Endometrium (tissue), 2 donors: ENCODE results near the gene NISCH.

Experiments used
- FAIRE-seq: peaks from 2 replicates; lab custom pipeline; 2012; peaks lifted over from hg19 to GRCh38; lab: Jason Lieb, UNC
- donor health status: control.
- donor health status: control.

Gene NISCH

DNA sequence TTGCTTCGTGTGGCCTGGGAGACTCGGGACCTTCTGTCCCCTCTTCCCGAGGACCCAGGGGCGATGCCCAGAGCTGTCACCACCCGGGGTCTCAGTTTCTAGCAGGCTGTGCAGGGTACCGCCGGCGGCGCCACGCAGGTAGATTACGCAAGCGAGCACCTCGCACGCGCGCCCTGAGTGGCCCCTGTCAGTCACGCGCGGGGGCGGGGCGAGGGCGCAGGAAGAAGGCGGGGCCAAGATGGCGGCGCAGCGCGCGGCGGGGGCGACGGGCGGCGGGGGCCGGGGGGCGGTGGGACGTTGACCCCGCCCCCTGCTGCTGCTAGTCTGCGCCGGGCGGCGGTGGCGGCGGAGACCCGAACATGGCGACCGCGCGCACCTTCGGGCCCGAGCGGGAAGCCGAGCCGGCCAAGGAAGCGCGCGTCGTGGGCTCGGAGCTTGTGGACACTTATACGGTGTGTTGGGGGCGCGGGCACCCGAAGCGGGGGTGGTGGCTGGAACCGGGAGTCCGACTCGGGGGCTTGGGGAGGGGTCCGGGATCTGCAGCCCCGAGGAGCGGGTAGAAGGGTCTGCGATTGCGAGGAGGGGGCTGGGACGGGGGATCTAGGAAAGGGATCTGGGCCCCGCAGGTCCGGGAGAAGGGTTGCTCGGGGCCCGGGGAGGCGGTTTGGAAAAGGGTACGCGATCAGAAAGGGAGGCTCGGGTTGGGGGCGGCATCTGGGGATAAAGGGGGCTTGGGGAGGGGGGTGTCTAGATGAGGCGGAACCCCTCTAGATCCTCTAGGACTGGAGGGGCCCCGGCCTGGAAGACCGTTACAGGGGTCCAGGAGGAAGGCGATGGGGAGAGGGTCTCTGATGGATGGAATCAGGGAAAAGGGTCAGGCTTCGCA is at the start of gene NISCH:
Gene NISCH, plus strand, starts transcription at position 322 of the 886 bp plus-strand sequence. Its CDS starts 38 bp downstream, at position 360.
- no peak for FAIRE-seq

DNA sequence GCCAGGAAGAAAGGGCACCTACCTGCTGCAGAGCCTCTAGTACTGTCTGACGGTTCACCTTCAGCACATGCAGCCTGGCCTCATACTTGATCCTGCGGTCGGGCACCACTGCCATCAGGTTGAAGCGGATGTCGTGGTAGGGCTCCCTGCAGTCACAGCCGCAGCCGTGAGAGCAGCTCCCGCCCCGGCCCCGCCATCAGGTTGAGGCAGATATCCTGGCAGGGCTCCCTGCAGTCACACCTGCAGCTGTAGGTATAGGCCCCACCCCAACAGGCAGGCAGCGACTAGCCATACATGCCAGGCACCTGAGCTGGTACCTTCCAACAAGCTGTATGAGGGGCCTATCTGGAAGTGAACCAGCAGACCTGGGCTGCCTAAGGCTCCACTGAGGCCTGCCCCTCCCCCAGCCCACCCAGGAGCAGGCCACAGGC is 49.2 kb upstream of the NISCH start:
- FAIRE-seq, result no peak

DNA sequence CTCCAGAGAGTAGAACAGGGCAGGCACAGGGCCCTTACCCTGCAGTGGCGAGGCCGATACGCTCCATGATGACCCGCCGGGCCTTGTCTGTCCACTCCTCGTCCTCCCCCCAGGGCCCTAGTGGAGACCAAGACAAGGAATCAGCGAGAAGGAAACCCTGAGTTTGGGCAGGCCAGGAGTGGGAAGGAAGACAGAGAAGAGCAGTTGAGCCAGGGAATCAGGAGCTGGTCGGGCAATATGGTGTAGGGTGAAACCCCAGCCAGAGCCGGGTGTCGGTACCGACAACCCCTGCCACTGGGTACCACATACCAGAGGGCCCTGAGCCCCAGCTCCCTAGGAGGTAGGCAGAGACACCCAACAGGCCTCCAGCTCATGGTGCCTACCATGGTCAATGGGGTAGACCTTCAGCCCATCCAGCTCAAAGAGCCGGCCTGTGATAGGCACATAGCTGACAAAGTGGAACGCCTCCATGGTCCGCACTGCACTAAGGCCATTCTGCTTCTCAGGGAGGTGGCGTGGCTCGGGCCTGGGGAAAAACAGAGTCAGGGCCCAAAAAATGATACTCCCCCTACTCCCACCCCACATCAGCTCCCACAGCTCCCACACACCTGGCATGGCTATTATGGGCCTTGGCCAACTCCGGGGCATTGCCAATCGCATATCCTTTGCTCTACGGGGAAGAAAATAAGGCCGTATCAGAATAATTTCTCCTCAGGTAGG is 48.5 kb upstream of the NISCH start:
- no peak for FAIRE-seq

DNA sequence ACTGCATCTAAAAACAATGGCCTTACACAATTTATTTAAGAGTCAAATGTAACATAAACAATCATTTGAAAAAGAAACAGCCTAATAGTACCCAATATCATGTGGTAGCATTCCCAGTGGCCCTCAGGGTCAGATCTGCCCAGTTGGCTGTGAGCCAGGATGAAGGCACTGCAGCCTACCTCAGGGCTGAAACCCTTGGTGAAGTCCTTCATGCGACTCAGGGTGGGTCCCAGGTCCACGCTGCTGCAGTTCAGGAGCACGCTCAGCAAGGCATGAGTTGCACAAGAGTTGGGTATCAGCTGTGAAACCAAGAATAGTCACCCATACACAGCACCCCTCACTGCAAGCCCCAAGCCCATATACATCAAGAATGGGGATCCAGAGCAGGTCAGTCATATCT is 47.6 kb upstream of the NISCH start:
- FAIRE-seq, result no peak

DNA sequence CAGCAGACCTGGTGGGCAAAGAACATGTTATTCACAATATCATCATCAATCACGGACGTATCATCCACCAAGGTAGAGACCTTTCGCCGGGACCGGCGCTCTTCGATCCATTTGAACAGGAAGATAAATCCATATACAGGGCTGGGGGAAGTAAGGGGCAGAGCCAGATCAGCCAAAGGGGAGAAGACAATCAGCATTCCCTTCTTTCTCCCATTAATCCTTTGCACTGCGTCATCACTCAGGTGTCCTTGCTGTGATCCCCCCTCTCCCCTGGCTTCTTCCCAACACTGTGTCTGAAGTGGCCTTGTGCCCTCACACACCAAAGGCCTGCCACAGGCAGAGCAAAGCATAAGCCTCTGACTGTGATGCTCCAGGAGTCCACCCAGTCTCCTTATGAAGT is 46.9 kb upstream of the NISCH start:
- FAIRE-seq, result no peak

DNA sequence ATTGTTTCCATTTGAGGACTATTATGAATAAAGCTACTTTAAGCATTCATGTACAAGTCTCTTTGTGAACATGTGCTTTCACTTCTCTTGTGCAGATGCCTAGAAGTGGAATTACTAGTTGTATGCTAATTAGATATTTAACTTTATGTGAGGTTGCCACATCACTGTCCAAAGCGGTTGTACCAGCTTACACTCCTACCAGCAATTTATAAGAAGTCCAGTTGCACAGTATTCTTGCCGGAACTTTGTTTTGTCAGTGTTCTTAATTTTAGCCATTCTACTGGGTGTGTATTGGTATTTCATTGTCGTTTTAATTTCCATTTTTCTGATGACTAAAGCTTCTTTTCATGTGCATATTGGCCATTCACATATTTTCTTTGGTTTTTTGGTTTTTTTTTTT is 39.6 kb upstream of the NISCH start:
- FAIRE-seq, result no peak

DNA sequence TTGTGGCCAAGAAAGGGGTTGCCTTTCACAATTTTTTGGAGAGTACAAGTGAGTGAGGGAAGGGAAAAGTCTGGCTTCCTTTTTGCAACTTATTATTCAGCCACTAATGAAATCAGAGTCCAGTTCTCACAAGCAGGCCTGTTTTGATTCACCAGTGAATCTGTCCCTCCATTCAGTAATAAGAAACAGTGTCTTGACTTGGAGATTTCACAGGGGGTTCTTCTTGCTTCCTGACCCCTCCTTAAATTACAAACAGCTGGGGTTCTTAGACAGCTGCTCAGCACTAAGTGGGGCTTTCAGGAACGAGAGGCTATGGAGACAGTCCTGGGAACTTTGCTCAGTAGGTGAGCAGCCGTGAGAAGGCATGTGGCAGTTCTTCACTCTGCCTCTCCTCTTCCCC is 35.0 kb upstream of the NISCH start:
- no peak for FAIRE-seq

DNA sequence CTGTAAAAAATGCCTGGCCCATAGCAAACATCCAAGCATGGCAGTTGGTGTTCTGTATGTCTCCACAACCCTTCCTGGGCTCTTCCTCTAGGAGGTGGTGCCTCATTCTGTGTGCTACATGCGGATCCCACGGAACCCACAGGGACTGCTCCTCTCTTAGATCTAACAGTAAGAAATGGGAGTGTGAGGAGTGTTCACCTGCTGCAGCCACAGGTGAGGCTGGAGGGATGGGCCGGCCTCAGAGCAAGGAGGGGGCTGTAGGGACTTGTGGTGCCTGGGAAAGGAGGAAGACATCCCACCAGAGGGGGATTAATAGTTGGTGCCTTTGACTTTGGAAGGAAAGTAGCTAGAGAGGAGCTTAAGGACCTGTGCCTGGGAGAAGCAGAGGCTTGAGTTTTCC is 32.7 kb upstream of the NISCH start:
- FAIRE-seq, result no peak

DNA sequence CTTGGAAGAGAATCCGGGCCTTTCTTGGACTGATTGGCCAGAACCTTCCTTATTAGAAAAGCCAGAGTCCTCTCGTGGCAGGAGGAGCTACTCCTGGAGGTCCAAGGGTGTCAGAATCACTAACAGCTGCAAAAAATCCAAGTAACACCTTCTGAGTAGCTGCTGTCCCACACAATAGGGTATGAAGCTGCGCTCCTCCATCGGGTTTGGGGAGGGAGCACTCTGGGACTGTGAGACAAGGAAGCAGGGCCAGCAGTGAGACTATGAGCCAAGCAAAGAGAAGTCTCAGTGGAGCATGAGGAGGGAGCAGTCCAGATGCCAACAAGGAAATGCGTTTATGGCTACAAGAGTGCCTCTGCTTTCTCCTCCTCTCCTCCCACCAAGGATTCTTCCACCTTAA is 32.2 kb upstream of the NISCH start:
- FAIRE-seq, result no peak

DNA sequence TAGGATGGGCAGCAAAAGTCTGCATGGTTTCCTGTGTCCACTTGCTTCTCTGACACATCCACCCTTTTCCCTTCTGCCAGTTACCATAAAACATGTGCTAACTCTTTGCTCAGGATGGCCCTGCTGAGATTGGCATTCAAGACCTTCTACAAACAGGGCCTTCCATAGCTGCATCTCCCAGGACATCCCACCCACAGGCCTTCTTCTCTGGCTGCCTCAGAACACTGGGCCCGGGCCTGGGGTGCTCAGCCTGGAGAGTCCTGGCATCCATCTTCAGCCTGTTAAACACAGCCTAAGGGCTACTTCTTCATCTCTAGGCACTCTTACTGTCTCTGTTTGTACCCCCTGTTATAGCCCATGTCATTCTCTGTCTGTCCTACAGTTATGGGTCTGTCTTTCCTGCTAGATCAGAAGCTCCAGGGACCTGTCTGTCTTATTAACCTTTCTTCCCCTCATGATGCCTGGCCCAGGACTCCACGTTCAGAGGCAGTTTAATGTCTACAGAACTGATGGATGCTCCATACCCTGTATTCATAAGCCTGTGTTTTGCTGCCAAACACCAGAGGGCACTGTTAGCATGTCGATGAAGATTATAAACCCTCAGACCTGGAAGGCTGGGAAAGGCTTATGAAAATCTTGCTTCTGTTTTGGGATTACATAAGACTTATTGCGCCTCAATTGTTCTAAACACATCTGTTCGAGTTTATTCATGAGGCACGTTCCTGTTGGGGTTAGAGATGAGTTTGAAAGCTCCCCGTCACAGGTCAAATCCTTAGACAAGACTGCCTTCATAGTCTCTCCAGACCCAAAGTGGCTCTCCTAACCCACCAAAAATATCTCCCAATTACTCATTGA is 27.0 kb upstream of the NISCH start:
- FAIRE-seq, result peak; percentile 92

DNA sequence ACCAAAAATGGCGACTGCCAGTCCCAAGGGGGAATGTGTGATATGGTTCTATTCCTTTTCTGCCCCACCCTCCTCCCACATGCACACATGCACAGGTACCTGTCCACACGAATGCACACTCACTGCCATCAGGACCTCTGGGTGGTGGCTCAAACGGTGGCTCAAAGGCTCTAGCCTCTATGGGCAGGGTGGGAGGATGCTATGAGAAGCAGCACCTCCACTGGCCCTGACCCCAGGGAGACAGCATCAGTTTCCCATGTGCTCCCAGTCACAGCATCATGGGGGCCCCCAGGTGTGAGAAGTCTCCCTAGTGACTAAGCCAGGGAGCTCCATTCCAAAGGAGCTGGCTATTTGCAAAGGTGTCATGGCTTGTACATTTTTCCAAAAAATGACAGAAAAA is 26.4 kb upstream of the NISCH start:
- FAIRE-seq, result no peak

DNA sequence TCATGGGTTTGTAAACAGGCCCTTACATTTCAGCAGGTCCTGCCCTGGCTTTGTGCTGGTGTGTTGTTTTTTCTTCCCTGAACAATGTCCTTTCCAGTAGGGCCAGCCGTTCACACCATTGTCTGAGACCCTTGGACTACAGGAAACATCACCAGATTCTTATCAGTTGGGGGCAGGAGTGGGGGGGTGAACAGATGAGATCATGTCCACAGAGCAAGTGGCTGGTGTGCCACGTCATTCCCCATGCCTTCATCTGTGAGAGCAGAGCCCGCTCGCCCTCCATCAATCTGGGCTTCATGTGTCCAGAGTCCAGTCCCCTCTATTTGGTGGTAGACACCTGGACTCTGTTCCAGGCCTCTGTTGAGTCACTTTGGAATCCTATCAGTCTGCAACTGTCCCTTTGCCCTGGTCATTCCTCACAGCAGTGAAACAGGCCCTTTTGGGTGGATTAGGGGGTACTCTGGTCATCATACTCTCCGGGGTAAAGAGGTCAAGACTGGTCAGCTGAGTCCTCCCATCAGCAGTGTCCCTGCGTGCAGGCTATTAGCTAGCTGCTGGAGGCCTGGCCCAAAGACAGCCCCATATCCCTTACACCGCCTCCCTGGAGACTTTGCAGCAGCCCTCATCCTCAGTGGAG is 25.5 kb upstream of the NISCH start:
- FAIRE-seq, result no peak

DNA sequence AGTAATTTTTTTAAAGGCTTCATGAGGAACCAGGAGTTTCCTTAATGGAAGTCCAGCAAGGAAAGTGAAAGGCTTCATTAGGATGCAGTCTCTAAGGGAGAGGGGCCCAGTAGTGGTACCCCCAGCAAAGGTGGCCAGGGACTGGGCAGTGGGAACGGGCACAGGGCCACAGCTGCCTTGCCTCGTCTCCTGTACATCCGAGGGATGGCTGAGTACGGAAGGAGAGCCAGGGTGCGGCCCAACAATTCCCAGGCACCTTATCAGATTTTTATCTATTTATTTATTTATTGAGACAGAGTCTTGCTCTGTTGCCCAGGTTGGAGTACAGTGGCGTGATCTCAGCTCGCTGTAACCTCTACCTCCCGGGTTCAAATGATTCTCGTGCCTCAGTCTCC is 25.0 kb upstream of the NISCH start:
- FAIRE-seq, result no peak

DNA sequence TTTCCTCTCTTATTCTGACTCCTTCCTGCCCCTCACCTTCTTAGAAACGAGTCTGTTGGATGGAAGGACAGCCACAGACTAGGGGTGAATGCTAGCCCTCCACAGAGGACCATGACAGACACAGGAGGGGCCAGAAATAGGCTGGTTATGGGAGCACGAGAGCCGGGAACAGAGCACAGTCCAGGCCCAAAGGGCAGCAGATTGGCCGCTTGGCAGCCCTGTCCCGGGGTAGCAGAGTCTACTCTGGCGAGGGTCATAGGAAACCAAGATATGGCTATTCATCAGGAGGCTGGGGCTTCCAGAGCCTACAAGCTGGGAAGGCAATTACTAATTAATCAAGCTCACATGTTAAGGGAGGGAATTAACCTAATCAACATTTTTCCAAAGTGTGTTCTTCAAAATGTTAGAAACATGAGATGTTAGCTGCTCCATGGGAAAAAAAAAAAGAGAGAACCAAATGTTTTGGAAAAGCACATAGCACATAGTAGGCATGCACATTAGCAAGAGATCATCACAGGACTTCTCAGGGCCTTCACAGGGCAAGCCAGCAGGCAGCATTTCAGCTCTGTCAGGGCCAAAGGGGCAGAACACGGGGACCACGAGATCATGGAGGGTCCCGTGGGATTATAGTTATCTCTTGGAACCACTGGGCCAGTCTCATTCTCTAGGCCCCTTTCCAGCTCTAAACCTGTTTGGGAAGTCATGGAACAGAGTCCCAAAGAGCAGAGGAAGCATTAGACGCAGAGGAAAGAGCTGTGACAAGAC is 23.8 kb upstream of the NISCH start:
- no peak for FAIRE-seq

DNA sequence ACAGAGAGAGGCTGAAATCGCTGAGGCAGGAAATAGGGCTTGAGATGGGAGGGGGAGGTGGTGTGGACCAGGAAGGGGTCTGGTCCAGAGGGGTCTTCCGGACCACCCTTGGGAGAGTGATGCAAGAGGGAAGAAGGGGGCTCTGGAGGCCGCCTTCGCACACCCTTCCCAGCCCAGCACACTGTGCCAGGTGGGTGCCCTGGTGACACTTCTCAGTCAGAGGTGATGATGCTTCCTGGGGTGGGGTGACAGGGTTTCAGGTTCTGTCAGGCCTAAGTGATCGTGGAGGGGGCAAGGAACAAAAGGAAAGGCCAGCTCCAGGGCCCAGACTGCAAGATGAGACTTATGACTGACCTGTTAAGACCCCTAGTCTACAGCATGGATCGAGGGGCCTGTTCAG is 23.2 kb upstream of the NISCH start:
- FAIRE-seq, result no peak

DNA sequence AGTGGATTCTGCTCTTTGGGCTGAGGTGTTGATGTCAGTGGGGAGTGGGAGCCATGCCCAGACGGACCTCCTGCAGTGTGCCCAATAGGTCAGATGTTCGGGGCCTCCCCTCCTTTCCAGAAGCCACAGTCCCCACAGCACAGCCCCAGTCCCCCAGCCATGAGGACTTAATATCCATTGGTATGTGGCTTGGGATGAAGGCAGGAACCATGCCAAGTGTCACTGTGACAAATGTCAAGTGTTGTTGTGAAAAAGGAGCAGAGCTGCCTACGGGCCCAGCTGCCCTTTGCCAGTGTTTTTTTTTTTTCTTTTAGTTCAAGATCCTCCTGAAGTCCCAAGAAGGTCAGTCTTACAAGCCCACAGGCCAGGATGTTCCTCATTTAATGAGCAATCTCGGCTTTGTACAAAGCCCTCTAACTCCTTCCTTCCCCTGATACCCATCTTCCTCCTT is 22.7 kb upstream of the NISCH start:
- no peak for FAIRE-seq

DNA sequence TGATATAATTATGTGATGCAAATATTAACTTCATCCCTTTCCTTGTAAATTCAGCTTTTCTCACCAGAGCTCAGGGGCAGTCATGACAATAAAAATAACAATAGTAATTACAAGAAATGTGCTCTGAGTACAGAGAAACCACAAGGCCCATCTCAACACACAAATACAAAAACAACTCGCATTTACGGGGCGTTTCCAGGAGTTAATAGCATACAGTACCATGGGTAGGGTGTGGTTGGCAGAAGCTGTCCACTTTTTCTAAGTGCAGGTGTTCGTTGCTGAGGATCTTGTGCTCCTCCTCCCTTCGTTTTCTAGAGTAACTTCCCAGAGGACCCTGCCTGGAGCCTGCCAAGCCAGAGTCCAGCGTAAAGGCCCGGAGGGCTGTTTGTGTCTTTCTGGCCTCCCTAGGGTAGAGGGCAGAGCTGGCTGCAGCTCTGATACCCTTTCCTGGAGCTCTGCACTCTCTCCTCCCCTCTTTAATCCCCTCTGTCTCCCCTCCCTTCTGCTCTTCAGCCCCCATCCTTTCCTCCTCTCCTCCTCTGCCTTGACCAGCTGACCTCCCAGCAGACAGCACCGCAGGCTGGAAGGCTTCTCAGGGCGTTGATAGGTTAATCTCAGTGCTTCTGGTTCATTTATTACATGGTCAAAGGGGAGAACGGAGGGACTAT is 21.9 kb upstream of the NISCH start:
- FAIRE-seq, result no peak

DNA sequence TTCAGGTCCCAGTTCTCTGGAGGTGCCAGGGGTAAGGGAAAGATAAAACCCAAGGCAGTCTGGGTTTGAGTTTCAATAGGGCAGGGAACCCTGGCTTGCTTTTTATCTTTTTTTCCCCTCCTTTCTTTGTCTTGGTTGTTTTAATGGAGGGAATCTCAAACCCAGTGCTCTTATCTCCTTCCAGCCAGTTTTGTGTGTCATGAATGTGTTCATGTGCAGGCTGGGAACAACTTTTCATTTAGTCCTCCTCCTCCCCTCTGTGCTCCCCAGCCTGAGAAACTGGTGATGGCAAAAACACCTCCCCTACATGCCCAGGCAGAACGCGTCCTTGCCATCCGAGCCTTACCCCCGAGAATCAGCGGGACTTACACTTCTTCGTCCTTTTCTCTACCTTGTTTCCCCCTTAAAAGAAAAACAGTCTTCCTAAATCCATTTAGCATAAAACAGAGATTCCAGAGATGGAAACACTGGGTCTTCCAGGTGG is 21.4 kb upstream of the NISCH start:
- no peak for FAIRE-seq

DNA sequence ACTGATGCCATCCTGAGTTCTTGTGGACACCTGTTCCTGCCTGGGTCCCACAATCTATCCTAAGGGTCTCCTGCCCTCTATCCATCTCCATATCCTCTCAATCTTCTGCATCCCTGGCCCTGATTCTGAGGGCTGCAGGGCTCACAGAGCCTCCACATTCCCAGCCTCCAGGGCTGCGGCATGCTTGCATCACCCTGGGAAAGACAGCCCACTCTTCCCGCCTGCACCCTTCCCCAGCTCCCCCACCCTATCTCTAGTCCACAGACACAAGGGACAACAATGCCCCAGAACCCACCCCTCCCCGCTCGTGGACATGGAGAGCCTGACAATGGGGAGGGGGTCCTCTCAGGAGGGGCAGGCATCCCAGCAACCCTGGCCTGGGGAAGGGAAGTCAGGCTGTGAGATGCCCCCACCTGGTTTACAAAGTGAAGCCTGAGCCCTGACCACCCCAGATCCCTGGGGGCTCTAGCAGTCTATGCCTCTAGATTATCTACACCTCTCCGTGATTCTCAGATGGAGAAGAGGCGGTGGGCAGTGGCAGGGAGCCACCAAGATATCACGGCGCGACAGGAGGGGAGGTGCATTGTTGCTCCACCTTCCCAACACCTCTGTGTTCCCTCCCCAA is 20.8 kb upstream of the NISCH start:
- no peak for FAIRE-seq
